ENCODE results near the gene GOLPH3L.
A peak's percentile ranks its signal among the peaks of the same experiment; 100 is the strongest.
"Not testable (repeated sequence)": the region's sequence is repeated elsewhere in the genome, so short reads cannot be mapped to it uniquely, and the experiment has no call there.

Gene GOLPH3L

GRCh38 chr1:150613061-150613920 lies 83.7 kb downstream of the GOLPH3L start:
- DNase-seq: peak; percentile 39

- no peak for DNase-seq
Measured at GRCh38 chr1:150612014-150612345, 85.0 kb downstream of the GOLPH3L start.

- no peak for DNase-seq
Measured at GRCh38 chr1:150610576-150610975, 86.4 kb downstream of the GOLPH3L start.

- no peak for DNase-seq
Measured at GRCh38 chr1:150609732-150610131, 87.2 kb downstream of the GOLPH3L start.

- DNase-seq: no peak
Measured at GRCh38 chr1:150606463-150607142, 90.4 kb downstream of the GOLPH3L start.

GRCh38 chr1:150605451-150605731 lies 91.6 kb downstream of the GOLPH3L start:
- not testable (repeated sequence) for DNase-seq

GRCh38 chr1:150604226-150604588 lies 92.7 kb downstream of the GOLPH3L start:
- DNase-seq: no peak

GRCh38 chr1:150603711-150604110 lies 93.2 kb downstream of the GOLPH3L start:
- no peak for DNase-seq

- not testable (repeated sequence) for DNase-seq
Measured at GRCh38 chr1:150602372-150602771, 94.6 kb downstream of the GOLPH3L start.

GRCh38 chr1:150601540-150601939 lies 95.4 kb downstream of the GOLPH3L start:
- no peak for DNase-seq

GRCh38 chr1:150598346-150598745 lies 98.6 kb downstream of the GOLPH3L start:
- not testable (repeated sequence) for DNase-seq

- DNase-seq: no peak
Measured at GRCh38 chr1:150596976-150597375, 100.0 kb downstream of the GOLPH3L start.

Data from activated CD4-positive, alpha-beta T cell treated with anti-CD3 and anti-CD28 coated beads, Interleukin-2, amount 50 U/mL, for 1 hour (primary cell).